K562 (cell line): ENCODE data around the gene FAM219A. TPM values are rescaled to one million over a fixed set of nuclear protein-coding genes. Genes with fewer than 3 reads are reported as not detected.

ENCODE experiments used
- ATAC-seq: fragments of 200-7000 bp; cut with Tn5 transposase; 3 replicates; pipeline ENCODE4 v1.9.1; 2020; ENCODE audit warnings: moderate library complexity
- BruUV-seq: library from RNA; stranded (reverse); fragments of 400-500 nt; replicated peaks from 2 replicates; lab custom pipeline; 2021; lab: Mats Ljungman, UMichigan
- CTCF ChIA-PET: fragments of 300-600 bp; formaldehyde crosslinking; extraction: SDS; loops from one replicate; lab custom pipeline; 2021; ENCODE audit warnings: low intra/inter-chr PET ratio; lab: Yijun Ruan, JAX
- POLR2A ChIA-PET: fragments of 300-600, 350-650 bp; sonication (Branson Sonifier 250); formaldehyde crosslinking; extraction: SDS; loops from one replicate; lab custom pipeline; 2021; ENCODE audit warnings: antibody characterized with exemption, inconsistent platforms; lab: Yijun Ruan, JAX
- DNase-seq, 4 experiments: peaks; one replicate each; pipeline versions ENCODE4 v3.0.0 to v3.0.0-alpha.2; 2011 to 2018; ENCODE audit warnings: low spot score in 3 of 4, mixed read lengths in 3 of 4; ENCODE audit errors: extremely low read depth in 1 of 4
- FAIRE-seq: peaks from 2 replicates; lab custom pipeline; 2011; peaks lifted over from hg19 to GRCh38; lab: Jason Lieb, UNC
- H2AFZ ChIP-seq: 2 replicates; pipeline ENCODE4 v1.6.0; 2011; ENCODE audit warnings: low read depth, low read length, control low read depth, inconsistent platforms
- H3K27ac ChIP-seq: fragments of 200-600 bp; 3 replicates; pipeline ENCODE4 v1.8.0; 2011; ENCODE audit warnings: low read depth, mild to moderate bottlenecking, control low read depth, inconsistent platforms, low read length, moderate library complexity, mixed read lengths; ENCODE audit errors: extremely low read depth
- H3K27me3 ChIP-seq, 2 experiments: fragments of 300-600 bp in 1 of 2; 2 replicates in 1 of 2; 3 replicates in 1 of 2; pipeline versions ENCODE4 v1.6.0 to v1.8.0; 2011; ENCODE audit warnings: inconsistent platforms in 2 of 2, low read length in 2 of 2, mild to moderate bottlenecking in 1 of 2, mixed read lengths in 1 of 2, moderate library complexity in 1 of 2; ENCODE audit not compliant: control insufficient read depth in 2 of 2, insufficient read depth in 2 of 2
- H3K36me3 ChIP-seq: fragments of 300-600 bp; 3 replicates; pipeline ENCODE4 v1.8.0; 2011; ENCODE audit warnings: mild to moderate bottlenecking, low read length, inconsistent platforms; ENCODE audit not compliant: control insufficient read depth, insufficient read depth
- H3K4me1 ChIP-seq, 2 experiments: fragments of 200-600 bp in 1 of 2; replicated peaks in 1 of 2; 2 replicates in 1 of 2; 3 replicates in 1 of 2; pipeline versions ENCODE4 v1.5.1 to v1.8.0; 2011; ENCODE audit warnings: inconsistent platforms in 2 of 2, low read length in 2 of 2, mild to moderate bottlenecking in 1 of 2, mixed read lengths in 1 of 2, moderate library complexity in 1 of 2; ENCODE audit not compliant: control insufficient read depth in 2 of 2, insufficient read depth in 2 of 2
- H3K4me2 ChIP-seq: 2 replicates; pipeline ENCODE4 v1.6.1; 2011; ENCODE audit warnings: low read length, control low read depth, inconsistent platforms, mixed read lengths; ENCODE audit not compliant: insufficient read depth
- H3K4me3 ChIP-seq: fragments of 200-600 bp; sonication (generic), shearing (Covaris generic); 2 replicates; pipeline ENCODE4 v1.5.1; 2016; ENCODE audit warnings: control low read depth, inconsistent platforms
- H3K79me2 ChIP-seq: fragments of 200-600 bp; 3 replicates; pipeline ENCODE4 v1.8.0; 2011; ENCODE audit warnings: low read length, inconsistent platforms; ENCODE audit not compliant: control insufficient read depth, insufficient read depth
- H3K9ac ChIP-seq, 2 experiments: 2 replicates each; pipeline versions ENCODE4 v1.6.0 to v1.6.1; 2011; ENCODE audit warnings: low read depth in 2 of 2, low read length in 2 of 2, control low read depth in 1 of 2, inconsistent platforms in 1 of 2, mild to moderate bottlenecking in 1 of 2, mixed read lengths in 1 of 2; ENCODE audit not compliant: insufficient read depth in 1 of 2
- H3K9me1 ChIP-seq: one replicate; pipeline ENCODE4 v1.6.0; 2011; ENCODE audit warnings: inconsistent platforms, mild to moderate bottlenecking, low read length, moderate library complexity; ENCODE audit not compliant: control insufficient read depth, insufficient read depth
- H3K9me3 ChIP-seq: replicated peaks from 2 replicates; pipeline ENCODE4 v1.5.1; 2011; ENCODE audit warnings: low read depth, low read length, inconsistent platforms; ENCODE audit not compliant: control insufficient read depth, insufficient read depth
- H4K20me1 ChIP-seq: replicated peaks from 2 replicates; pipeline ENCODE4 v1.6.1; 2011; ENCODE audit warnings: low read length, inconsistent platforms, mixed read lengths; ENCODE audit not compliant: control insufficient read depth, insufficient read depth
- ARID2 ChIP-seq: fragments of 450-650 bp; IDR thresholded peaks from 2 replicates; pipeline ENCODE4 v1.6.1; 2017; ENCODE audit warnings: antibody characterized with exemption, mild to moderate bottlenecking
- BRD9 ChIP-seq: fragments of 450-650 bp; IDR thresholded peaks from 2 replicates; pipeline ENCODE4 v1.6.1; 2018; ENCODE audit warnings: low read depth; ENCODE audit not compliant: partially characterized antibody
- ZNF41 ChIP-seq: fragments of 250-450 bp; sonication (Bioruptor Pico); conservative IDR thresholded peaks from 2 replicates; pipeline ENCODE4 v1.4.0; 2020; ENCODE audit warnings: mild to moderate bottlenecking
- WGBS: fragments of 100-300 bp; shearing (Covaris generic); methylation state at CpG from one replicate; pipeline ENCODE4 v1.1.6; 2016; ENCODE audit warnings: low coverage, mixed read lengths; ENCODE audit not compliant: insufficient coverage; ENCODE audit errors: missing lambda C conversion rate; 5-methylcytosine and 5-hydroxymethylcytosine counted together
- in situ Hi-C: fragments of 300-500 bp; cut with MboI; formaldehyde crosslinking; loops from 4 replicates; pipeline ENCODE4 v1.15.0; 2018; ENCODE audit warnings: inconsistent platforms, mixed read lengths
- intact Hi-C: fragments of 100-400 bp; cut with micrococcal nuclease; formaldehyde crosslinking; loops from 2 replicates; pipeline ENCODE4 v1.14.2; 2022
- polyA plus RNA-seq, 8 experiments: library from polyadenylated mRNA; depleted of rRNA in 4 of 8; stranded (reverse) in 5 of 8; unstranded in 3 of 8; fragments of >200 nt; fragmentation: Nextera tagmentation in 2 of 8; fragmentation: Illumina TruSeq in 1 of 8; extraction: Ambion mirVana in 2 of 8; extraction: Trizol in 1 of 8; gene quantifications; 2 replicates each; pipeline versions ENCODE4 v1.2.1 to v1.2.3, GENCODE V29; 2011 to 2014; ENCODE audit warnings: inconsistent platforms in 1 of 8, missing spikeins in 1 of 8
- total RNA-seq, 7 experiments: library from RNA; depleted of rRNA in 6 of 7; stranded (reverse); fragments of >200 nt in 6 of 7; fragmentation: Illumina TruSeq in 2 of 7; extraction: Trizol in 2 of 7; gene quantifications; 2 replicates each; pipeline versions ENCODE4 v1.2.1 to v1.2.3, GENCODE V29; 2011 to 2021; ENCODE audit warnings: low replicate concordance in 1 of 7
- TF ChIP-seq, protein P1 (sequence below): sonication (generic); formaldehyde crosslinking; IDR thresholded peaks from 2 replicates; pipeline ENCODE4 v1.9.0; 2022; ENCODE audit warnings: mild to moderate bottlenecking, missing genetic modification reagents

Gene FAM219A
- total and polyA plus RNA-seq, 9 of the 15 experiments (the other 6 are each of a cell fraction or from before 2014, with no cell fraction given), result 0.63 to 8.6 (median 2.9) TPM

- Histone ChIP-seq H3K36me3 (no peaks in the 10 kb centered on the region), H4K20me1 (no peaks in the 10 kb centered on the region), H3K9ac (no peak overlapping the region), H3K9me3 (no peaks in the 10 kb centered on the region), H2AFZ (no peak overlapping the region), H3K27ac (no peak overlapping the region), H3K27me3 (no peaks in the 10 kb centered on the region; a peak in 1 of 5 replicates), H3K4me3 (no peak overlapping the region), H3K4me1 (no peaks in the 10 kb centered on the region), H3K9me1 (no peaks in the 10 kb centered on the region), H3K4me2 (no peak overlapping the region), H3K79me2 (no peaks in the 10 kb centered on the region)
- WGBS, result 0% methylated on average over 1 of the region's 2 CpGs
- in situ Hi-C loops (no loop called here), intact Hi-C loops (loop anchor here (5.0 kb wide), 1 partner anchor 91 kb away; no protein-coding TSS in a partner anchor)
- no TSS peak for BruUV-seq
- FAIRE-seq (no peak), ATAC-seq (no peak), DNase-seq (no peak)
- POLR2A ChIA-PET, result interaction anchor here (0.8 kb wide), 1 partner anchor 75 kb away, joined by 4 read pairs; no protein-coding TSS in a partner anchor
- CTCF ChIA-PET, result interaction anchor here (1.3 to 1.9 kb wide), 4 partner anchors 64 to 169 kb away, joined by 3 to 14 read pairs (median 8); no protein-coding TSS in a partner anchor
- TF ChIP-seq, protein P1, sequence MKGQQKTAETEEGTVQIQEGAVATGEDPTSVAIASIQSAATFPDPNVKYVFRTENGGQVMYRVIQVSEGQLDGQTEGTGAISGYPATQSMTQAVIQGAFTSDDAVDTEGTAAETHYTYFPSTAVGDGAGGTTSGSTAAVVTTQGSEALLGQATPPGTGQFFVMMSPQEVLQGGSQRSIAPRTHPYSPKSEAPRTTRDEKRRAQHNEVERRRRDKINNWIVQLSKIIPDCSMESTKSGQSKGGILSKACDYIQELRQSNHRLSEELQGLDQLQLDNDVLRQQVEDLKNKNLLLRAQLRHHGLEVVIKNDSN, result no peak
- TF ChIP-seq ZNF41 (CRISPR knock-in tag) (no peak), ARID2 (no peak), BRD9 (no peak)
These were observed 43.0 kb upstream of the FAM219A start for GRCh38 chr9:34501372-34501771.
